Measurements from ENCODE around the gene CXCL8.

The CXCL8 gene

GRCh38 chr4:73721435-73721834 is 18.9 kb upstream of the CXCL8 start:
- DNase-seq: no peak

- DNase-seq: no peak
Observed at GRCh38 chr4:73721909-73722308, 18.5 kb upstream of the CXCL8 start.

DNA sequence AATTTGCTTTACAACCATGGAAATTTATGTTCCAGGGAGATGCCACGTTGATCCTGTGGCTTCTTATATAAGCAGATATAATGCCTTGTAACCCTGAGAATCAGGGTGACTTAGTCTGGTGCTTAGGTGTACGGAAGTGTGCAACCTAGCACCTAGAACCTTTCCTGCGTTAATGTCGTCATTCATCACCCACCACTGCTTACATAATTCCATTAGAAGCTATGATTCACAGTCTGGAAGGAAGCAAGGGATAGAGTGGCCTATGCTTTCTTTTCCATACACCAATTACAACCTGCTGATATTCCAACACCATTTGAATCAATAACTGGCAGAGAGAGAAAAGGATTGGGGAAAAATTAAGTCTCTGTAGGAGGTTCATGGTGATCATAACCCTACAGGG is 17.3 kb upstream of the CXCL8 start:
- no peak for DNase-seq

DNA sequence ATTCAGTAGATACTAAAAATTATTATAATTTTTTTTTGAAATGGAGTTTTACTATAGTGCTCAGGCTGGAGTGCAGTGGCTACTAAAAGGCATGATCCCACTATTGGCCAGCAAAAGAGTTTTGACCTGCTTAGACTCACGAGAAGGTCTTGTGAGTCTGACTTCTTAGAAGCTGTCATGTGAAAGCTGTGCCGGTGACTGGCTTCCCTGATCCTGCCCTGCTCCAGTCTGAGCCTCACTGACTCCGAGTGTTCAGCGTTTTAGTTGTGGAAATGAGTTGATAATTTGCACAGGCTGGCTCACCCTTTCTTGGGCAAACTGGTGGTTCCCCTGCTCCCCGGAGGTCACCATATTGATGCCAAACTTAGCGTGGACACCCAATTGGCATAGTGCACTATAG is 16.4 kb upstream of the CXCL8 start:
- DNase-seq: no peak

- no peak for DNase-seq
Observed at GRCh38 chr4:73725510-73725909, 14.9 kb upstream of the CXCL8 start.

- no peak for DNase-seq
Observed at GRCh38 chr4:73725985-73726384, 14.4 kb upstream of the CXCL8 start.

- DNase-seq: no peak
Observed at GRCh38 chr4:73727685-73728084, 12.7 kb upstream of the CXCL8 start.

GRCh38 chr4:73728091-73728741 is 12.2 kb upstream of the CXCL8 start:
- DNase-seq: no peak

DNA sequence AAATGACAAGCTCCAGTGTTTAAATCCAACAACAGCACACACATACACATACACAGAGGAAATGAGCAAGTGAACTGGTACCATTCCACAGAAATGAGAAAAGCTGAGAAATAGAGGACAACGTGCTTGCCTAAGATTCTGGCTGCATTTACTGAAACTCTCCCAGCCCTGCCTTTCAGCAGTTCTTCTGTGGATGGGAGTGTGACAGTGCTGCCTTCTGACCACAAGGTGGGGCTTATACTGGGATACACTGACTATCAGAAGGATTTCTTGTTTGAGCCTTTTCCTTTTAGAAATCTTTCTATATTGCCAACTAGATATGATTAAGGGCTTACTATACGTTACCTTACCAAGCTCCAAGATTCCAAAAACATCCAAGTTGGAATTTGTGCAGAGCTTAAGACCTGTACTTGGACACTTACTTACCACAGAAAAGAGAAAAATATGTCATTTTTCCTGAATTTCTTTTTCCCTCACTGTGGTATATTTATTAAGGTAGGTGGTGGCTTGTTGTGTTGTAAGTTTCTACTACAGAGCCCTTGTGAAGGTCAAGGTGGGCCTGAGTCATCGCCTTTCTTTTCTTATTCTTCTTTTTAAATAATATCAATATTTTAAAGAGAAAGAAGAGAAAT is 10.7 kb upstream of the CXCL8 start:
- no peak for DNase-seq

- no peak for DNase-seq
Observed at GRCh38 chr4:73730292-73730691, 10.1 kb upstream of the CXCL8 start.

DNA sequence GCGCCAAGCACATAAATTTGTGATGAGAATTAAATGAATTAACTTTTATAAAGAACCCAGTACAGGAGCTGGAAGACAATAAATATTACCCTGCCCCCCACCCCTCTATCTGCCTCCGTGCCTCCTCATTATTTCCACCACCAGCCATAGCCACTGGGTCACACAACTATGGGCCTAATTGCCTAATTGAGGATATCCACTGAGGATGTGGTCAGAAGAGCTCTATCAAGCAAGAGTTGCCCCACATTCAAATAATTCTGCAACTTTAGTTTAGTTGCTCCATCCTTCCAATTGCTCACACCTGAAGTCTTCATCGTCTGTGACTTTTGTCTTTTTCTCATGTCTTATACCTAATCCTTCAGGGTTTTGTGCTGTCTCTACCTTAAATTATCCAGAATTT is 9.5 kb upstream of the CXCL8 start:
- DNase-seq: no peak

DNA sequence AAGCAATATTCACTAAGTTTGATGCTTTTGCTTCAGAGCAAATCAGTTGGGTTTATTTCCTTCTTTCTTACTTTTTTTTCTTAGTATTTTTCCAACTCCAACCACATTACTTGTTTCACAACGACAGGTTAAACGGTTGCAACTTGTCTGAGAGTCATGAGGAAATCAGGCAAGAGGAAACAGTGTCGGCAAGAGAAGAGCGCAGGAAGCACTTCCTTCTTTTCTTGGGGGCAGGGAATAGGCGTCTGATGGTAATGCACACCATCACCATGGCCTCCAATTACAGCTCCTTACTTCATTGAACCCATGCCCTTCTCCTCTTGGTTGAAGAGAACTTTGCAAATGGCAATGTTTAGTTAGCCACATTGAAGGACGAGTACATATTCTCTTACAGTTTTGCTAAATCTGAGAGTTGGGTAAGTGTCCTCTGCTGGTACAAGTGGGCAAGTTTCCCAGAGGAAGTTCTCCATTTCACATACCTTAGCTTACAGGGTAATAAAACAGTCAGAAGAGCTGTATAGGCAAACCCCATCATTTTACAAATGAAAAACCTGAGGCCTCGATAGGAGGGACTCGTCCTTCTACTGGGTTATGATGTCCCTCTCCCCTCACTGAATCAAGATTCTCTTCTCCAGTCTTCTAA is 8.3 kb upstream of the CXCL8 start:
- no peak for DNase-seq

DNA sequence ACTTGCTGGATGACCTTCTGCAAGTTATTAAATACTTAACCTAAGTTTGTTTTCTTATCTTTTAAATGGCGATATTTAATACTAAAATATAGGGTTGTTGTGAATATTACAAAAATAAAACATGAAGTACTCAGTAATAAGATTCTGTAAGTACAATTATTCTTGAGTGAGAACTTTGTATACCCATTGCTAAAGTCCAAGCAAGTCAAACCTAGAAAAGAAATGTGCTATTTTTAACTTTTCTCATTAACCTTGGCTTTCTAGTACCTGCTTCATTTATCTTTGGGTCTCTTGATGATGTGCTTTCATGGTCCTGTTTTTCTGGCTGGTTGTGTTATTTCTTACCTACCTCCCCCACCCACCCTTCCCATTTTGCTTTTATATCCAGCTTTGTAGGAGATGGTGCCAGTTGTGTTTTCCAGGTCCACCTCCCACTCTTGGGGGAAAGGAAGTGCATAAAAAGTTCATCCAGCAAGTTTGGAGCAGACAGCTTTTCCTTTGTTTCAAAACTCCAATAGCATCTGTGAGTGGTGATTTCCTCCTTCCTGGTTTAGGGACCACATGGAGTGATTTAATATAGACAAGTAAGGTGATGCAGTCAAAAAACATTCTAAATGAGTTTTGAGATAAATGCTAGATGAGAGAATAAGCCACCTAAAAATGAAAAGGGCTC is 7.5 kb upstream of the CXCL8 start:
- no peak for DNase-seq

GRCh38 chr4:73734530-73735001 is 5.8 kb upstream of the CXCL8 start:
- no peak for DNase-seq

DNA sequence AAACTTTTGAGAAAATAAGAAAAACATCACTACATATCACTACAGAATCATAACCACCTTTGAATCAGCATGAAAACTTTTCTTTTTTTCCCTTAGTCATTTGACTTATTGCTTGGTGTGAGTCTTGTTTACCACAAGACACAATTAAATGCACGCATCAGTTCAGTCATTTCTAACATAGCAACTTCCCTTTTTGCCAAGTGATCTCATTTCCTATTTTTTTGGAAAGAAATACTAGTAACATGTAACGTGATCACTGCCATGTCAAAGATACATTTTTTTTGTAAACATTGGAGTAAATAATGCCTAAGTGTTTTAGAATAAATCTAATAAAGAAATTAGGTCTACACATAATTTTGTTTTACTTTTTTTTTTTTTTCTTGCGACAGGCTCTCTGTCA is 5.1 kb upstream of the CXCL8 start:
- no peak for DNase-seq

GRCh38 chr4:73741031-73741749 is 821 bp downstream of the CXCL8 start:
- DNase-seq: no peak

- no peak for DNase-seq
Observed at GRCh38 chr4:73741750-73742489, 1.6 kb downstream of the CXCL8 start.

- no peak for DNase-seq
Observed at GRCh38 chr4:73742490-73743160, 2.3 kb downstream of the CXCL8 start.

GRCh38 chr4:73743281-73743680 is 2.9 kb downstream of the CXCL8 start:
- DNase-seq: no peak

GRCh38 chr4:73743795-73744194 is 3.4 kb downstream of the CXCL8 start:
- no peak for DNase-seq

- no peak for DNase-seq
Observed at GRCh38 chr4:73744203-73744602, 3.8 kb downstream of the CXCL8 start.

DNA sequence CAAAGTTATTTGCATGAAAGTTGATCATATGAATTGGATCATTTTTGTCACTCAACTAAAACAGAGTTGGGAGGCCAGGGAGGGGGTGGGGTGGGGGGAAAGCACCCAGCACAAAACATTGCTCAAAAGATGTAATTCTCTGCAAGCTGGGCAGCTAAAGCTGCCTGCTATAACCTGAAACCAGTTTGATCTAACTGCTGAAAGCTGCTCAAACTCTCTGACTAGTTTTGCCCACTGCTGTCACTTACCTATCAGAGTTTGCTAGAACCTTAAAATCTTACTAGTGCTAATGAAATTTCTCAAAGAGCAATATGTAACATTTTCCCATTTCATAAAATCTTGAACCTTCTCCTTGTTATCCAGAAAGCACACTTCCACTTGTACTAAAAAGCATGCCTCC is 10.4 kb downstream of the CXCL8 start:
- DNase-seq: no peak

Measured in activated gamma-delta T cell treated with Interleukin-2 at 50 U/mL for 16 hours (primary cell).